CD4-positive, alpha-beta T cell treated with Interleukin-2 at 100 ng/mL for 4 hours (primary cell): Measurements from ENCODE around the gene NUCKS1.

Source experiments
- DNase-seq: peaks from one replicate; pipeline ENCODE4 v3.0.0-alpha.2; 2020; ENCODE audit warnings: low spot score

The NUCKS1 gene

DNA sequence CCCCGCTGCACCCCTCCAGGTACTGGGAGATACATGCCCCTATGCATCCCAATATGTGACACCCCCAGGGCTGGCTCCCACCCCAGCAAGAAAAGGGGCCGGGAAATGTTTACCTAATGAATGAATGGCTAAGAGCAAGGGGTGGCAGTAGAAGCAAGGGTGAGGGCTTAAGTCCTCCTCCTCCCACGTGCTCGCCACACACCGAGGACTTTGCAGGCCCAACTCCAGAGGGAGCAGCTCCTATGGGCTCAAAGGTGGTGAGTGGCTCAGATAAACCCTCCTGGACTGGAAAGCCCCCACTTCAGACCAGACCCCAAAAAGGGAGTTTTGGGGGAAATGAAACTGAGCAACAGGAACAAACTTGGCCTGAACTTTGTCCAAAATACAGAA, 81.0 kb downstream of the NUCKS1 start:
- DNase-seq = no peak

DNA sequence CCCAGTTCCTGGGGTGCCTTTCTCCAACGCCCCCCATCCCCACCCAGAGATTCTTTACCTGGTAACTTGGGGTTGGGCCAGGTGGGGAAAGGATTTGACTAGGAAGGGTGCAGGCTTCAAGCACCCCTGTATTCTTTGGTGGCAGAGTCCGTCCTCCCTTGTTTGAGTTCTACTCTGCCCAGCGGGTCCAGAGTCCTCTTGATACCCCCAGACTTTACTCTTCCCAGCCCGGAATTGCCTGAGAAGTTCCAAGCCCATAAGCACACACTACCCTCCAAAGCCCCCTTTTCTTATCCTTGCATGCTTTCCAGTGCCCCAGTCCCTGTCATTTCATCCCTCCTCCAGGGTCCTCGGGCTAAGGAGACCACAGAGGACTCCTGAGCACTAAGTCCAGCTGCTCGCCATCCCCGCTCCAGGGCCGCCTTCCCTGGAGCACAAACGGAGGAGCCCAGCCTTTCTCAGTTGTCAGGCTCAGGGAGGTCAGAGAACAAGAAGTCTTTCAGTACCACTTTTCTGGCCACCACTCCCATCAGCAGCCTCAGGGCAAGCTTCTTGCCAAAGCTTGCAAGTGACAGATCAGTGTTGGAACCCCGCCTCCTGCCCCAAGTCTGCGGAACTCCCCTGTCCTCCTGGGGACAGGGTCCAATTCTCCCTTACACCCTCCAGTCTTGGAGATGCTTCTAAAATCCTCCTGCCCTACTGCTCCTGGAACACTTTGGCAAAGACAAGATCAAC, 81.9 kb downstream of the NUCKS1 start:
- no peak for DNase-seq

DNA sequence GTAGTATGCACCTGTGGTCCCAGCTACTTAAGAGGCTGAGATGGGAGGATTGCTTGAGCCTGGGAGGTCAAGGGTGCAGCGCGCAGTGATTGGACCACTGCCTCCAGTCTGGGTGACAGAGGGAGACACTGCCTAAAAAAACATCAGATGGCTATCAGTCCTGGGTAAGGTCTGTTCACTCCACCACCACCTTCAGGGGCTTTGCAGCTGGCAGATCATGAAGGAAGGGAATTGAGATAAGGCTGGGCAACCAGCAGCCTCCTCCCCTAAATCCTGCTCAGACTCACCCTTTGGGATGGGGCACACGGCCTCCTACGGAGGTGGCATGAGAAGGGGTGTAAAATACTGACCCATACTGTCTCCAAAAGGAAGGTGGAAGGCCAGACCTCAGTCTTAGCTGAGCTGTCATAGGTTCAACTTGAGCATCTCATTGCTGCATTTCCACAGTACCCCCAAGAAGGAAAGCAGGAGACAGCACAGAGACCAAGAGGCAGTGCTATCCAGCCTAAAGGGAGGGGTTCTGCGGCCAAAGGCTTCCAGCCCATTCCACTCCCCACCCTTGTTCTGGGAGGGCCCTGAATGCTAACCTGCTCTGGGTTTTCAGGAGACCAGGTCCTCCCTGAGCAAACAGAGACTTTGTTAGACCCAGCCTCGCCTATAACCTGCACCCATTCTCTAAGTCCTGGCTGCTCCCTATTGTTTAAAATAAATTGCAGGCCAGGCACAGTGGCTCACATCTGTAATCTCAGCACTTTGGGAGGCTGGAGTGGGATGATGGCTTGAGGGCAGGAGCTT, 83.4 kb downstream of the NUCKS1 start:
- no peak for DNase-seq

DNA sequence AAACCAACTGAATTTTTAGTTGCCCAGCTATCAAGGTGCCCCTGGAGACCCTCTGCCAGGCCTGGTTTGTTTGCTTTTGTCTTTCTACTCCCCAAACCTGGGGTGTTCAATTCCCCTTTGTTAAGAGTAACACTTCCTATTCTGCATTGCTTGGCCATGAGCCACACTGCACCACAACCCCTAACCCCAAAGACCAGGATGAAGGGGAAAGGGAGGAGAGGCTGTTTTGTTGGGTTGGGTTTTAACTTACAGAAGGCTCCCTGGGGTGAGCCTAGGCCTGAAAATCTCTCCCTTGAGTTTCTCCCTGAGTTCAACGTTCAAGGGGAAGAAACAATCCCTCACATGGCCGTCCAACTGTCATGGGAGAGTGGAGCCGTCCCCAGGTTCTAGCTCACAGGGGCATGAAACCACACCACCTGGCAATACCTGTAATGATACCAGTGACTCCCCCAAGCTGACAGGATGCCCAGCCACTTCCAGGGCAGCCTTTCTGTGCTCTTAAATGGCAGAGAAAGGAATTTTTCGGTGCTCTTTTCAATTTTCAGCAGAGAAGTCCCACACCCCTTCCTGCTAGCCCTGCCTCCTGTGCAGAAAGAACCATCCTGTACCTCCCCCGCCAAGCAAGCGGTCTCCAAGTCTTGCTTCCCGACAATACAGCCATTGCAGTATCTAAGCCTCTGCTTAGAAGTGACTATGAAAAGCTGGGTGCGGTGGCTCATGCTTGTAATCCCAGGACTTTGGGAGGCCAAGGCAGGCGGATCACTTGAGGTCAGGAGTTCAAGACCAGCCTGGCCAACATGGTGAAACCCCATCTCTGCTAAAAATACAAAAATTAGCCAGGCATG, 84.6 kb downstream of the NUCKS1 start:
- no peak for DNase-seq

DNA sequence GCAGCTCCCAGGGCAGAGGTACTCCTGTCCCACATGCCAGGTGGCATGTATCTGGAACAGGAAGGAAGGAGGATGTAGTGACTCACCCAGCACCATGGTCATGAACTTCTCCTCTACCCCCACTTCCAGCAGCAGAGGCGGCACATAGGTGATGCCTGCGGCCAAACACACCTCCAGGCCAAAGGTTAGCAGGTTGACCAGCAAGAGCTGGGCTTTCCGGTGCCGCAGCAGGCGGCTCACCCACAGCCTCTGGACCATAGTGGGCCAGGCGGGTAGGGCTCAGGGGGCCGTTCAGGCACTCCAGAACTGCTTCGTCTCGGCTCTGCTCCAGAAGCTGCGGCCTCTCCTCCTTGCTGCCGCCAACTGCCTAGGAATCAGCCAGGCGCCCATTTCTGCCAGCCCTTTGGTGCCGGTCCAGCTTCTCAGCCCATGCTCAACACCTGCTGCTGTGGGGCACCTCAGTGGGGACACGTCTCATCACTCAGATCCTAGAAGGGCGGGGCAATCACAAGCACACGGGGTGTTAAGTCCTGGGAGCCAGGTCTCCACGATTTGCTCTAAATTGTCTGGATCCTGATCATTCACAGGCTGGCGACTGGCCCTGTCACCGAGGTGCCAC, 85.5 kb downstream of the NUCKS1 start:
- no peak for DNase-seq

DNA sequence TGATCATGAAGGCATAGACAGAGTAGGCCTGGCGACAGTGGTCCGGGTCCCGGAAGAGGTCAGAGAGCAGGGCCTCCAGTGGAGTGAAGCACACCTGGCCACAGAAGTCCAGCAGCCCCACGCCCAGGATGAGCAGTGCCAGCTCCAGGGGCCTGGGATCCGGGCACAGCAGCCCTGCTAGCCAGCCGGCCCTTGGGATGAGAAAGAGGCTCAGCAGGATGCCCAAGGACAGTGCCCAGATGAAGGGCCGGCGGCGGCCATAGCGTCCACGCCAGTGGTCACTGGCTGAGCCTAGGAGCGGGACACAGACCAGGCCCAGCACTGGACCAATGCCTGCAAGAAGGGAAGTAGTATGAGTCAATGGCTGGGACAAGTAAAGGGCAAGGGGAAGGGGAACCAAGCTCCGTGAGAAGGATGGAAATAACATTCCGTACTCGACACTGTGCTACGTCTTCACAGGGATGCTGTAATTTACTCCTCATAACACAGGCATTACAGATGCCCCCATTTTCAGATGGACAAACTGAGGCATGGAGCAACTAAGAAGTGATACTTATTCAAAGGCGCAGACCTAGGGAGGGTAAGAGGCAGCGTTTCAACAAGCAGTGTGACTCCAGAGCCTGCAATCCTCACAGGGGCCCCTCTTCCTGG, 86.6 kb downstream of the NUCKS1 start:
- DNase-seq = no peak
